Esophagus squamous epithelium (tissue), 5 donors: ENCODE results near the gene KCNJ6. TPM values are rescaled to one million over a fixed set of nuclear protein-coding genes. Genes with fewer than 3 reads are reported as not detected.
"Not testable (repeated sequence)": the region's sequence is repeated elsewhere in the genome, so short reads cannot be mapped to it uniquely, and the experiment has no call there.

ENCODE experiments used
- DNase-seq: peaks from one replicate; lab custom pipeline; 2025; lab: John Stamatoyannopoulos, UW
- H3K27ac ChIP-seq, 4 donors: fragments of 200-600 bp; sonication (generic); one replicate each; pipeline ENCODE4 v1.5.1; 2016 to 2019; ENCODE audit warnings: mild to moderate bottlenecking in 1 of 4
- H3K27me3 ChIP-seq, 4 donors: fragments of 200-600 bp; sonication (generic); 1 replicate in 3 of 4; 2 replicates in 1 of 4; pipeline versions ENCODE4 v1.5.1 to v1.6.0; 2017 to 2021; ENCODE audit warnings: antibody characterized with exemption in 1 of 4
- H3K36me3 ChIP-seq, 3 donors: fragments of 200-600 bp; sonication (generic); one replicate each; pipeline ENCODE4 v1.5.1; 2016 to 2019
- H3K4me1 ChIP-seq, 3 donors: fragments of 200-600 bp; sonication (generic); one replicate each; pipeline ENCODE4 v1.5.1; 2017 to 2019
- H3K4me3 ChIP-seq, 4 donors: fragments of 200-600 bp; sonication (generic); 1 replicate in 3 of 4; 2 replicates in 1 of 4; pipeline ENCODE4 v1.5.1; 2016 to 2019; ENCODE audit warnings: mild to moderate bottlenecking in 2 of 4, moderate library complexity in 1 of 4
- H3K9me3 ChIP-seq, 3 donors: fragments of 200-600 bp; sonication (generic); one replicate each; pipeline ENCODE4 v1.5.1; 2016 to 2019
- CTCF ChIP-seq, 6 experiments: fragments of 450-650 bp in 4 of 6; fragments of 200-600 bp in 2 of 6; sonication (generic) in 2 of 6; IDR thresholded peaks; one replicate each; pipeline ENCODE4 v1.5.1; 2016 to 2019; ENCODE audit warnings: antibody characterized with exemption in 6 of 6, mild to moderate bottlenecking in 4 of 6, moderate library complexity in 4 of 6
- POLR2A ChIP-seq, 4 donors: fragments of 450-650 bp; IDR thresholded peaks; one replicate each; pipeline ENCODE4 v1.6.1; 2017; ENCODE audit warnings: antibody characterized with exemption in 4 of 4, mild to moderate bottlenecking in 4 of 4, moderate library complexity in 3 of 4
- WGBS, 2 donors: methylation state at CpG; one replicate each; pipeline ENCODE4 v1.1.5; 2018; 5-methylcytosine and 5-hydroxymethylcytosine counted together
- intact Hi-C: fragments of 100-400 bp; cut with DNase I; formaldehyde crosslinking; loops from one replicate; pipeline ENCODE4 v1.15.0; 2022
- total RNA-seq, 4 donors: library from RNA; depleted of rRNA; stranded (reverse); fragments of >200 nt; gene quantifications; one replicate each; pipeline ENCODE4 v1.1.0, GENCODE V29; 2016
- donor health status: DM: yes; HTN: yes; CAD: no.

KCNJ6 gene
- total RNA-seq, 4 donors from 2014 or later, result not detected

GRCh38 chr21:37936010-37936785 is 19.9 kb upstream of the KCNJ6 start:
- no peaks in the 10 kb centered on the region for H3K27me3 ChIP-seq
- no peak overlapping the region for H3K27ac ChIP-seq
- TF ChIP-seq CTCF (IDR thresholded peaks at IDR 0.05) (no peak), POLR2A (IDR thresholded peaks at IDR 0.05) (no peak)
- H3K36me3 ChIP-seq, result no peaks in the 10 kb centered on the region
- 87 to 89% methylated on average over 4 of the region's 4 CpGs for WGBS, 2 donors
- DNase-seq, result no peak
- H3K4me3 ChIP-seq, result no peak overlapping the region
- H3K9me3 ChIP-seq, result peaks cover 0 to 9% (median 0%) of the 10 kb centered on the region in 3 donors
- H3K4me1 ChIP-seq, result no peaks in the 10 kb centered on the region
- intact Hi-C loops, result no loop called here

DNA sequence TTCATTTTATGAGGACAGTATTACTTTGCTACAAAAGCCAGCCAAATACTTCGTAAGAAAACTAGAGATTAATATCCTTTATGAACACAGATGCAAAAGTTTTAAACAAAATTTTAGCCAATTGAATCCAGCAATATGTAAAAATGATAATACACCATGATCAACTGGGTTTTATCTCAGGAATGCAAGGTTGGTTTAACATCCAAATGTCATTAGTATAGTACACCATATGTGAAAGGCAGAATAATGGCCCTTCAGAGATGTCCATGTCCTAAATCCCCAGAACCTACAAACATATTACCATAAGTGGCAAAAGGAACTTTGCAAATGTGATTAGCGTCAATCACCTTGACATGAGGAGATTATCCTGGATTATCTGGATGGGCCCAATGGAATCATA is 16.7 kb upstream of the KCNJ6 start:
- no peaks in the 10 kb centered on the region for H3K36me3 ChIP-seq
- DNase-seq, result no peak
- H3K27me3 ChIP-seq, result peaks cover 0 to 7% (median 0%) of the 10 kb centered on the region in 4 donors
- intact Hi-C loops, result no loop called here
- TF ChIP-seq POLR2A (IDR thresholded peaks at IDR 0.05) (no peak), CTCF (IDR thresholded peaks at IDR 0.05) (no peak)
- peaks cover 0 to 9% (median 0%) of the 10 kb centered on the region in 3 donors for H3K9me3 ChIP-seq
- H3K4me1 ChIP-seq, result no peaks in the 10 kb centered on the region
- H3K4me3 ChIP-seq, result no peak overlapping the region
- 89 to 90% methylated on average over 2 of the region's 2 CpGs for WGBS, 2 donors
- H3K27ac ChIP-seq, result no peak overlapping the region

- Histone ChIP-seq H3K27ac (no peak overlapping the region), H3K27me3 (peaks cover 0 to 9% (median 0%) of the 10 kb centered on the region in 4 donors), H3K9me3 (peaks cover 0 to 6% (median 0%) of the 10 kb centered on the region in 3 donors), H3K4me3 (no peak overlapping the region), H3K4me1 (no peaks in the 10 kb centered on the region), H3K36me3 (no peaks in the 10 kb centered on the region)
- TF ChIP-seq CTCF (IDR thresholded peaks at IDR 0.05) (no peak), POLR2A (IDR thresholded peaks at IDR 0.05) (no peak)
- no peak for DNase-seq
- WGBS, 2 donors, result 63 to 69% methylated on average over 2 to 3 of the region's 3 CpGs
- intact Hi-C loops, result no loop called here
These were observed 11.5 kb upstream of the KCNJ6 start for GRCh38 chr21:37927711-37928110.

- Histone ChIP-seq H3K27me3 (peaks cover 0 to 58% (median 9%) of the 10 kb centered on the region in 4 donors), H3K9me3 (no peaks in the 10 kb centered on the region), H3K4me3 (no peak overlapping the region), H3K27ac (no peak overlapping the region), H3K4me1 (peaks cover 6 to 7% (median 6%) of the 10 kb centered on the region in 3 donors), H3K36me3 (no peaks in the 10 kb centered on the region)
- TF ChIP-seq POLR2A (IDR thresholded peaks at IDR 0.05), result no peak
- TF ChIP-seq CTCF (IDR thresholded peaks at IDR 0.05), result no peak
- 69 to 71% methylated on average over 3 of the region's 3 CpGs for WGBS, 2 donors
- intact Hi-C loops, result no loop called here
- no peak for DNase-seq
These were observed 4.8 kb upstream of the KCNJ6 start for GRCh38 chr21:37921091-37921490.

DNA sequence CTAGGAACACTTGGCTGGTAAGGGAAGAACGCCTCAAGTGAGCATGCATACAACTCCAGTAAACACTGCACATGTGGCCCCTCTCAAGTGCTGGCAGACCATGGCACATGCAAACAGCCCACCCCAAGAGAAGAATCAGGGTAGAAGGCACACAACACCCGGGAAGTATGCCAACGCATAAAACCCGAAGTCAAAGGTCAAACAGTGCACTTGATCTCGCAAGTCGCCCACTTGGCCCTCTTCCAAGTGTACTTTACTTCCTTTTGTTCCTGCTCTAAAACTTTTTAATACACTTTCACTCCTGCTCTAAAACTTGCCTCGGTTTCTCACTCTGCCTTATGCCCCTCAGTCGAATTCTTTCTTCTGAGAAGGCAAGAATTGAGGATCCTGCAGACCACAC is 4.0 kb upstream of the KCNJ6 start:
- Histone ChIP-seq H3K4me1 (peaks cover 9 to 15% (median 14%) of the 10 kb centered on the region in 3 donors), H3K27me3 (peaks cover 0 to 66% (median 17%) of the 10 kb centered on the region in 4 donors)
- DNase-seq, H3K36me3 ChIP-seq, H3K4me3 ChIP-seq, H3K27ac ChIP-seq, intact Hi-C loops, H3K9me3 ChIP-seq: not testable (repeated sequence)
- WGBS, 2 donors, result 56 to 59% methylated on average over 8 of the region's 8 CpGs
